Stimulated activated CD4-positive, alpha-beta T cell treated with anti-CD3 and anti-CD28 coated beads, Interleukin-4, amount 100 ng/mL, for 24 hours (primary cell): ENCODE results near the gene ITCH.
"Not testable (repeated sequence)": the region's sequence is repeated elsewhere in the genome, so short reads cannot be mapped to it uniquely, and the experiment has no call there.

Source experiments
- DNase-seq: peaks from one replicate; pipeline ENCODE4 v3.0.0-alpha.2; 2020

Gene ITCH

GRCh38 chr20:34344238-34344637 lies 18.8 kb upstream of the ITCH start:
- no peak for DNase-seq

- no peak for DNase-seq
These were observed 17.7 kb upstream of the ITCH start for GRCh38 chr20:34345402-34345736.

- DNase-seq, result not testable (repeated sequence)
These were observed 17.1 kb upstream of the ITCH start for GRCh38 chr20:34345839-34346532.

- DNase-seq, result not testable (repeated sequence)
These were observed 16.6 kb upstream of the ITCH start for GRCh38 chr20:34346533-34346865.

- DNase-seq, result no peak
These were observed 15.5 kb upstream of the ITCH start for GRCh38 chr20:34347571-34347970.

- DNase-seq, result no peak
These were observed 13.0 kb upstream of the ITCH start for GRCh38 chr20:34350095-34350494.

GRCh38 chr20:34353467-34353866 lies 9.6 kb upstream of the ITCH start:
- not testable (repeated sequence) for DNase-seq

GRCh38 chr20:34355427-34355826 lies 7.6 kb upstream of the ITCH start:
- no peak for DNase-seq

GRCh38 chr20:34359729-34360128 lies 3.3 kb upstream of the ITCH start:
- not testable (repeated sequence) for DNase-seq

- no peak for DNase-seq
These were observed 491 bp upstream of the ITCH start for GRCh38 chr20:34362502-34363061.

GRCh38 chr20:34363465-34364222 lies 571 bp downstream of the ITCH start:
- DNase-seq, result peak; percentile 19

- no peak for DNase-seq
These were observed 1.1 kb downstream of the ITCH start for GRCh38 chr20:34364223-34364506.

- DNase-seq, result no peak
These were observed 2.7 kb downstream of the ITCH start for GRCh38 chr20:34365765-34366213.

GRCh38 chr20:34367155-34367554 lies 4.1 kb downstream of the ITCH start:
- no peak for DNase-seq

GRCh38 chr20:34367911-34368310 lies 4.8 kb downstream of the ITCH start:
- not testable (repeated sequence) for DNase-seq

GRCh38 chr20:34368547-34368946 lies 5.5 kb downstream of the ITCH start:
- no peak for DNase-seq

- no peak for DNase-seq
These were observed 6.2 kb downstream of the ITCH start for GRCh38 chr20:34369265-34369664.

- DNase-seq, result no peak
These were observed 7.0 kb downstream of the ITCH start for GRCh38 chr20:34370062-34370461.

- DNase-seq, result no peak
These were observed 10.4 kb downstream of the ITCH start for GRCh38 chr20:34373445-34373844.

GRCh38 chr20:34374209-34374760 lies 11.2 kb downstream of the ITCH start:
- no peak for DNase-seq

- DNase-seq, result no peak
These were observed 12.9 kb downstream of the ITCH start for GRCh38 chr20:34375977-34376430.

GRCh38 chr20:34377072-34377847 lies 14.2 kb downstream of the ITCH start:
- DNase-seq, result no peak

GRCh38 chr20:34382174-34382573 lies 19.1 kb downstream of the ITCH start:
- no peak for DNase-seq
